ENCODE results near the gene S1PR5. TPM values are rescaled to one million over a fixed set of nuclear protein-coding genes. Genes with fewer than 3 reads are reported as not detected.
A peak's percentile ranks its signal among the peaks of the same experiment; 100 is the strongest.

Gene S1PR5
- total RNA-seq, 1 experiment from 2014 or later = 1.8 TPM

- DNase-seq (ENCODE audit: low read depth) = peak; percentile 29
Observed at GRCh38 chr19:10471909-10472308, 45.3 kb downstream of the S1PR5 start.

DNA sequence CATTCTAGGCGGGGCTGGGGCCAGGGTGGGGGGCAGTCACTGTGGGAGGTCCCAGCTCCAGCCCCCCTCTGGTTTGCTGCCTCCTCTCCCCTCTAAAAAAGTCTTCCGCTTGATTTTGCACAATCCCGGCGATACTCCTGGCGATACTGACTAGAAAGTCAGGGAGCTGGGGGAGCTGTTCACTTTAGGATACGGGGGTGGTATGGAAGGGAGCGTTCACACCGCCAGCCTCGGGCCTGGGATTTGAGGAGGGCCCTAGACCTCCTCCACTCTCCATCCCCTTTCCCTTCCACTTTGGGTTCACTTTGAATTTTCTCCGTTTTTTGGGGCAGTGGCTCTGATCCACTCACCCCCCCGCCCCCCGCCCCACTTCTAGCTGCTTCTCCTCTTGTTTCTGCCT, 49.1 kb downstream of the S1PR5 start:
- no peak for DNase-seq (ENCODE audit: low read depth)

DNA sequence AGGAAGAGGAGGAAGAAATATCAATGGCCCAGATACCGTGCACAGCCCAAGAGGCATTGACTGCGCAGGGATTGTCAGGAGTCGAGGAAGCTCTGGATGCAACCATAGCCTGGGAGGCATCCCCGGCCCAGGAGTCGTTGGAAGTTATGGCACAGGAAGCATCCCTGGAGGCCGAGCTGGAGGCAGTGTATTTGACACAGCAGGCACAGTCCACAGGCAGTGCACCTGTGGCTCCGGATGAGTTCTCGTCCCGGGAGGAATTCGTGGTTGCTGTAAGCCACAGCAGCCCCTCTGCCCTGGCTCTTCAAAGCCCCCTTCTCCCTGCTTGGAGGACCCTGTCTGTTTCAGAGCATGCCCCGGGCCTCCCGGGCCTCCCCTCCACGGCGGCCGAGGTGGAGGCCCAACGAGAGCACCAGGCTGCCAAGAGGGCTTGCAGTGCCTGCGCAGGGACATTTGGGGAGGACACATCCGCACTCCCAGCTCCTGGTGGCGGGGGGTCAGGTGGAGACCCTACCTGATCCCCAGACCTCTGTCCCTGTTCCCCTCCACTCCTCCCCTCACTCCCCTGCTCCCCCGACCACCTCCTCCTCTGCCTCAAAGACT, 50.0 kb downstream of the S1PR5 start:
- DNase-seq (ENCODE audit: low read depth) = no peak

- DNase-seq (ENCODE audit: low read depth) = no peak
Observed at GRCh38 chr19:10464456-10464855, 52.8 kb downstream of the S1PR5 start.

Small RNAs within 50 kb of the gene (small RNA-seq; reads per million reads assigned to genes)
- gene MIR1238 = not detected
- not detected for gene RNU7-140P

Other genes starting within 250 kb of the S1PR5 start
- gene ICAM1, start 246.3 kb downstream of the S1PR5 start, total RNA-seq (2014; rRNA removed; shearing (Covaris generic)) = 0.27 and 0.30 TPM in 2 replicates
- not detected in 2 replicates for gene ICAM4, start 230.5 kb downstream of the S1PR5 start, total RNA-seq (2014; rRNA removed; shearing (Covaris generic))
- gene ICAM5, start 227.5 kb downstream of the S1PR5 start, total RNA-seq (2014; rRNA removed; shearing (Covaris generic)) = 0.17 and 0.31 TPM in 2 replicates
- 0.43 and 1.7 TPM in 2 replicates for gene ZGLP1, start 207.6 kb downstream of the S1PR5 start, total RNA-seq (2014; rRNA removed; shearing (Covaris generic))
- gene FDX2, start 201.4 kb downstream of the S1PR5 start, total RNA-seq (2014; rRNA removed; shearing (Covaris generic)) = 31.5 and 42.4 TPM in 2 replicates
- gene RAVER1, start 183.9 kb downstream of the S1PR5 start, total RNA-seq (2014; rRNA removed; shearing (Covaris generic)) = 28.3 and 48.3 TPM in 2 replicates
- gene ICAM3, start 177.8 kb downstream of the S1PR5 start, total RNA-seq (2014; rRNA removed; shearing (Covaris generic)) = 8.3 and 8.8 TPM in 2 replicates
- gene TYK2, start 136.9 kb downstream of the S1PR5 start, total RNA-seq (2014; rRNA removed; shearing (Covaris generic)) = 64.3 and 80.5 TPM in 2 replicates
- 526 and 530 TPM in 2 replicates for gene CDC37, start 113.9 kb downstream of the S1PR5 start, total RNA-seq (2014; rRNA removed; shearing (Covaris generic))
- gene PDE4A, start 96.9 kb downstream of the S1PR5 start, total RNA-seq (2014; rRNA removed; shearing (Covaris generic)) = 3.9 and 9.2 TPM in 2 replicates
- 72.1 and 76.0 TPM in 2 replicates for gene KEAP1, start 14.1 kb downstream of the S1PR5 start, total RNA-seq (2014; rRNA removed; shearing (Covaris generic))
- gene ATG4D, start 26.5 kb upstream of the S1PR5 start, total RNA-seq (2014; rRNA removed; shearing (Covaris generic)) = 31.8 and 36.8 TPM in 2 replicates
- 33.9 and 56.1 TPM in 2 replicates for gene KRI1, start 48.6 kb upstream of the S1PR5 start, total RNA-seq (2014; rRNA removed; shearing (Covaris generic))
- 6.3 and 14.5 TPM in 2 replicates for gene CDKN2D, start 51.5 kb upstream of the S1PR5 start, total RNA-seq (2014; rRNA removed; shearing (Covaris generic))
- gene AP1M2, start 69.9 kb upstream of the S1PR5 start, total RNA-seq (2014; rRNA removed; shearing (Covaris generic)) = 5.8 and 8.6 TPM in 2 replicates
- 1.6 and 1.8 TPM in 2 replicates for gene SLC44A2, start 108.1 kb upstream of the S1PR5 start, total RNA-seq (2014; rRNA removed; shearing (Covaris generic))
- 169 and 184 TPM in 2 replicates for gene ILF3, start 136.9 kb upstream of the S1PR5 start, total RNA-seq (2014; rRNA removed; shearing (Covaris generic))
- gene QTRT1, start 184.0 kb upstream of the S1PR5 start, total RNA-seq (2014; rRNA removed; shearing (Covaris generic)) = 41.2 and 42.2 TPM in 2 replicates
- 54.9 and 68.0 TPM in 2 replicates for gene DNM2, start 200.6 kb upstream of the S1PR5 start, total RNA-seq (2014; rRNA removed; shearing (Covaris generic))

Measured in HT1080 (cell line).